ENCODE measurements around the gene POC1A. TPM values are rescaled to one million over a fixed set of nuclear protein-coding genes. Genes with fewer than 3 reads are reported as not detected.

The POC1A gene
- total RNA-seq, 2 donors from 2014 or later: 14.9 to 35.3 TPM

DNA sequence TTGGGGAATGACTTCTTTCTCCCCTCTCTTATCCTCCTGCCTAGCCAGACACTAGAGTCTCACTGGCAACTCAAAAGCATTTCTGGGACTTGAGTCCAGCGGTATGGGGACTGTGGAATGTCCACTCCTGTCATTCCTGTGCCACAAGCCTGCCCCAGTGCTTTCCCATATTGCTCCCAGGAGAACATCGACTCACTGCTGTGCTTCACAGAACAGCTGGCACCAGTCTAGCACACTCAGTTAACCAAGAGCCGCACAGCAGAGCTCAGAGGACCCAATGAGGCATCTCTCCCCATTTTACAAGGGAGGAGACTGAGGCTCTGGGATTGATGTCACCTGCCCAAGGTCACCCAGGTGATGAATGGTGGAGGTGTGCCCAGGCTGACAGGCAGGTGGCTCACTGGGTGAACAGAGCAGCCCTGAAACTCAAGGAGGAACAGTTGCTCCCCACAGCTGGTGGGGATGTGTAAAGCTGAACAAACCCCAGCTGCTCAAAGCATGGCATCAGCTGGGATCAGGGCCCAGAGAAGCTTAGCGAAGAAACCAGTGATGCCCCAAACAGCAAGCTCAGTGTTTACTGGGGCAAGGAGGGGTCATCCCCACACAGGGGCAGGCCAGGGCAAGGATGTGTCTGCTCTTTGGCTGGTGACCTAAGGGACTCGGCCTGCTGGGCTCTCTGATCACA, 62.5 kb downstream of the POC1A start:
- ATAC-seq: no peak
- peak; percentile 34 for DNase-seq (ENCODE audit: low spot score)
- Mint-ChIP-seq H3K36me3 (no peaks in the 10 kb centered on the region), H3K27ac (no peak overlapping the region), H3K27me3 (no peaks in the 10 kb centered on the region), H3K9me3 (no peaks in the 10 kb centered on the region), H3K4me1 (ENCODE audit: low read depth in 2 of 2) (peaks cover 12 to 21% of the 10 kb centered on the region in 2 donors), H3K4me3 (no peak overlapping the region)

DNA sequence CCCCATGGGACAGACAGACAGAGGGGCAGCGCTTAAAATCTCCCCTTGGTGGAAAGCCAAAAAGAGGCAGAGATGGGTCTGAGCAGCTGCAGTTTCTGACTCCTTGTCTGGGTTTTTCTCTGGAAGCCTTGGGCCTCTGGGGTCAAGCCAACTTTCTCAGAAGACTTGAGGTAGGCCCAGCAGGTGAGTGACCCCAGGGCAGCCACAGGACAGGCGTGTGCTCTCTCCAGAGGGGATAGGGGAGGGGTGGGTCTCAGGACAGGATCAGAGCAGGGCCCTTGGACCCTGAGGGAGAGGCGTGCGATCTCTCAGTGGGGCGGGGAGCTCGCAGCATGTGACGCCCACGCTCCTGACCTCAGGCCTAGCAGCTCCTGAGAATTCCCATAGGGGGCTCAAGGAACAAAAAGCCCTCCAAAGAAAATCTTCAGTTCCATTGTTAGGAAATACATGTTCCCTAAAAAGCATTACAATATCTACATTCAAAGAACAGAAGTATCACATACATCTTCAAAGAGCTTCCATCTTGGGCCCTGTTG, 63.2 kb downstream of the POC1A start:
- H3K36me3 Mint-ChIP-seq: no peaks in the 10 kb centered on the region
- H3K9me3 Mint-ChIP-seq: no peaks in the 10 kb centered on the region
- no peaks in the 10 kb centered on the region for H3K27me3 Mint-ChIP-seq
- no peak for DNase-seq (ENCODE audit: low spot score)
- no peak for ATAC-seq
- H3K4me3 Mint-ChIP-seq: no peak overlapping the region
- no peak overlapping the region for H3K27ac Mint-ChIP-seq
- H3K4me1 Mint-ChIP-seq (ENCODE audit: low read depth in 2 of 2): peaks cover 20 to 28% of the 10 kb centered on the region in 2 donors

DNA sequence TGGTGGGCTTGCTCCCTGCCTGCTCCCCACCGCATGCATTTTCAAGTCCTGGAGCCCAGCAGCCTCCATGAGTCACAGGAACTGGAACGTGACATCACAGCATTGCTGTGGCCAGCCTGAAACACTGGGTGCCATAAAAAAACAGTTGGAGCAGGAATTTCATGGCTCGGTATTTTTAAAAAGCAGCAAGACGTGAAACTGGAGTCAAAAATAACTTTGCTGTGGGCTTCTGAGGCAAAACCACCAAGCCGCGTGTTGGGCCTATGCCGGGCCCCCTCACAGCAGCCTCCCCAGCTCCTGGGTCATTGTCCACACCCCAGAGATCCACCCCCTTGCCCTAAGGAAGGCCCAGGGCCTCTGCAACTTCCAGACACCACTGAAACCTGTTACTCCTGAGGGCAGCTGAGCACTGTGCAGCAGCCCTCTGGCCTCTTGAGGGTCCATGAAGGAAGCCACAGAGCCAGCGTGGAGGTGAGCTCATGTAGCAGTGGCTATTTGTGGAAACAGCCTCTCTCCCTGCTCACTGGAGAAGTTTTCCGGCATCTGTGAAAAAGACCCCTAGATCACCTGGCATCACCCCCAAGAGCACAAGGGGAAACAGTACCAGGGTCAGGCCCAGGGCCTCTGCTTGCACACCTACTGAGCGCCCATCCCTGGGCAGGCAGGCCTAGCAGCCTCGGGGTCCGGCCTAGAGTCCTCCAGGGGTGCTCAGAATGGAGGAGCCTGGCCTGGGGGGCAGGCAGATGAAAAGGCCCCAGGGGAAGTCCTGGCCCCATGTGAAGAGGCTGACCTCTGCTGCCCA, 63.9 kb downstream of the POC1A start:
- H3K4me3 Mint-ChIP-seq: no peak overlapping the region
- peaks cover 26 to 29% of the 10 kb centered on the region in 2 donors for H3K4me1 Mint-ChIP-seq (ENCODE audit: low read depth in 2 of 2)
- no peaks in the 10 kb centered on the region for H3K9me3 Mint-ChIP-seq
- no peaks in the 10 kb centered on the region for H3K36me3 Mint-ChIP-seq
- H3K27me3 Mint-ChIP-seq: no peaks in the 10 kb centered on the region
- DNase-seq (ENCODE audit: low spot score): peak; percentile 26
- no peak overlapping the region for H3K27ac Mint-ChIP-seq
- ATAC-seq: no peak

DNA sequence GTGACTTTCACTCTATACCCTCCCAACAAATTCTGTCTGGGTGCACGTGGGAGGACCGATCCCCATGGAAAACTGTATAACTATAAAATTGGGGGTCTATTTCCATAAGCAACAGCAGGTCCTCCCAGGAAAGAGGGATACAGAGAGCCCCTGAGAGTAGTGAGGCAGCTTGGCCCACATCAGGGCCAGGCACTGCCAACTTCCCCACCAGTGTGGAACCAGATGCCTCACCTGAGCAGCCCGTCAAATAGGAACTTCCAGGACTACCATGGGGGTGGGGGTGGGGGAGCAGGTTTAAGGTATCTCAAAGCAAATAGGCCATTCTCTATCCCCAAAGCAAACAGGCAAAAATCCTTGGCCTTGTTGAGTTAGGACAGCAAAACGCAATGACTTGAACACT, 64.5 kb downstream of the POC1A start:
- H3K9me3 Mint-ChIP-seq: no peaks in the 10 kb centered on the region
- ATAC-seq: no peak
- no peak overlapping the region for H3K27ac Mint-ChIP-seq
- H3K4me1 Mint-ChIP-seq (ENCODE audit: low read depth in 2 of 2): peaks cover 26 to 32% of the 10 kb centered on the region in 2 donors
- H3K36me3 Mint-ChIP-seq: no peaks in the 10 kb centered on the region
- no peaks in the 10 kb centered on the region for H3K27me3 Mint-ChIP-seq
- H3K4me3 Mint-ChIP-seq: no peak overlapping the region
- DNase-seq (ENCODE audit: low spot score): peak; percentile 5

DNA sequence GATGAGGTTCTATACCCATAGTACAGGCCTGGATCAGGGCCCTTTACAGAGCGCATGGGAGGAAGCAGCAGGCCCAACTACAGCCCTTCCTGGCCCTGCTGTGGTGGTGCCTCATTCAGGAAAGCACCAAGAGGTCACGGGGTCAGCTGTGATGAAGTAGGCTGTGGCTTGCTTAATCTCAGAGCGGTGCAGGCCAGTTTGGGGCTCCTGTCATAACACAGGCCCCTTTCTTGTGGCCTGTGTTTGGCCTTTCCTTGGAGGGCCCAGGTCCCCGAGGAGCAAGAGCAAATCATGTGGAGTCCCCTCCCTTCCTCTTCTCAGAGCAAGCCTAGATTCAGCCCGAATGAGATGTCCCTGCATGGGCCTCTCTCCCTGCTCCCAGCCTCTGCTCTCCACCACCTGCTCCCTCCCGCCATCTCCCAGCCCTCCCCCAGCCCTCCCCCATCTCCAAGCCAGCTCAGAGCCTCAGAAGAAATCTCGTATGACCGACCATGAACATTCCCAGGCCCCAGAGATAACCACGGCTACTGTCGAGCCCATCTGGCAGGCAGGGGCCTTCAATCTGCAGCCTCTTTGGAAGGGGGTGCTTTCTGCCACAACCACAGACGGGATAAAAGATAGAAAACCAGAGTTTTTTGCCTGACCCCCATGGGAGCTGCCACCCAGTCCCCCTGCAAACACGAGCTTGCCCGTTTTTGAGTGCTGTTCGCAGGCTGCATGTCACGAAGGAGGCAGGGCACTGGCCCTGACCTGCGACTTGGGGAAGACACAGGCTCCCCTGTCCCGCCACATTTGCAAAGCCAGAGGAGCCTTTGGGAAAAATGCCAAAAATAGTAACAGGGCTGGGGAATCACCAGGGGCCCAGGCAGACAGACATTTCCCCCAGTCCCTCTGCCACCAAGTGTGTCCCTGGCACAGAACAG, 65.5 kb downstream of the POC1A start:
- peak; percentile 34 to 66 for ATAC-seq
- Mint-ChIP-seq H3K27me3 (no peaks in the 10 kb centered on the region), H3K9me3 (no peaks in the 10 kb centered on the region)

DNA sequence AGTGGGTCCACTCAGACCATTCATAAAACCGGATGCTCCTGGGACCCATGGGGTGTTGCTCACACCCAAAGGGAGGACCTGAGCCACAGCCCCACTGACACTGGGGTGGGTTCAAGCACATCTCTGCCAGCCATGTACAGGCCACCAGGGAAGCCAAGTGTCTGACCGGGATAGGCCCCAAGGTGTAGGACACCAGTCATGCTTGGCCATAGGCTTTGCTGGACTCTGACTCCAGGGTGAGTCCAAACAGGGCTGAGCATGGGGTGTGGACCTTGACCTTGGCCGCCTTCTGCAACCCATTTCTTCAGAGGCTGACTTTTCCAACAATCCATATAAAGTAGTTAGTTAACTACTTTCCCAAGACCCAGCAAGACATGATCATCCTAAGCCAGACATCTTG, 66.5 kb downstream of the POC1A start:
- Mint-ChIP-seq H3K27me3 (no peaks in the 10 kb centered on the region), H3K4me1 (ENCODE audit: low read depth in 2 of 2) (peaks cover 26 to 33% of the 10 kb centered on the region in 2 donors), H3K36me3 (no peaks in the 10 kb centered on the region), H3K4me3 (peak overlapping the region; percentile 42), H3K9me3 (no peaks in the 10 kb centered on the region), H3K27ac (peak overlapping the region; percentile 75 to 92)
- DNase-seq (ENCODE audit: low spot score): peak; percentile 50
- no peak for ATAC-seq

More for the DNA sequence above, 65.5 kb downstream of the POC1A start:
- Mint-ChIP-seq H3K4me1 (ENCODE audit: low read depth in 2 of 2) (peaks cover 26 to 33% of the 10 kb centered on the region in 2 donors), H3K27ac (peak overlapping the region in 1 of 2 donors; percentile 92), H3K4me3 (no peak overlapping the region), H3K36me3 (no peaks in the 10 kb centered on the region)
- DNase-seq (ENCODE audit: low spot score): peak; percentile 57

DNA sequence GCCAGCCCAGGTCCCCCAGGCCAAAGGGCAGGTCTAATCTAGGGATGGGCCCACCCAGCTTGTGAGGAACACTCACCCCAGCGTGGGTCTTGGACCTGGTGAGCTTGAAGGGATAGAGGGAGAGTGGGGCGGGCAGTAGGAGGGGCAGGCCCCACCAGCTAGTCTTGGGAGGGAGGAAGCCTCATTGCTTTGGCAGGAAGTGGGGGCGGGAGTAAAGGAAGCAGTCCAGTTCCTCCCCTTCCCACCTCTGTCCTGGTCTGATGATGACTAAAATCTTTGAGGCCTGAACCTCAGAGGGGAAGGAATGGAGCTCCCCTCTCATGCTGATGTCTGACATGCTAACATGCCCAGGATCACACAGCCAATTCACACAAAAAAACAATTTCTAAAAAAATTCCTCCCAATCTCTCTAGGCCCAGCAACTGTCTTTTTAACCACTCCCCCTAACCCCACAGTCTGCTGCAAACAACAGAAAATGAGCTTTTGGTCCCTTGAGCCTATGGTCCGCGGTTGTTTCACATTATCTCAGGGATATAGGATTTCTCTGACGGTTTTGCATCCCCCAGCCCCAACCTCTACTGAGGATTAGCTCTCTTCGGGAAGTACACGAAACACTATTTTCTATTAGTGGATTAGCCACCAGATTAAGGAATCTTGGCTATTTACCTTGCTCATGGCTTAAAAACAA, 67.1 kb downstream of the POC1A start:
- Mint-ChIP-seq H3K9me3 (no peaks in the 10 kb centered on the region), H3K4me1 (ENCODE audit: low read depth in 2 of 2) (peaks cover 26 to 33% of the 10 kb centered on the region in 2 donors), H3K4me3 (peak overlapping the region; percentile 42), H3K27ac (peak overlapping the region; percentile 75 to 92), H3K36me3 (no peaks in the 10 kb centered on the region), H3K27me3 (no peaks in the 10 kb centered on the region)
- DNase-seq (ENCODE audit: low spot score) (peak; percentile 69), ATAC-seq (peak; percentile 52 to 55)

DNA sequence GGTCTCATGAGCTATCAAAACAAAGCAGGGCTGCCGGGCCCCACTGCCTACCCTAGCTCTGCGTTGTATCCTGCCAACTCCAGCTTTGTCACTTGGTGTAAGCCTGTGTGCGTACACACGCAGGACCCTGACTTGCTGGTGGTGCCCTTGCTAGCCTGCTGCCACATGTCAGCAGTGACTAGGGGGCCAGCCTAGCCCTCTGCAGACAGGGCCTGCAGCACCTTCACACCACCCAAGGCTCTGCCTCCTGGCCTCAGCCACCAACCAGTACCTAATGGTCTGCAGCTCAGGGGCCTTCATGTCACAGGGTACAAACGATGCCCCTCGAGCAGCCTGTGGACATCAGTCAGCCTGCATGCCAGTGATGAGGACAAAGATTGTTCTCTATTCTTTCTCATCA, 67.8 kb downstream of the POC1A start:
- Mint-ChIP-seq H3K4me1 (ENCODE audit: low read depth in 2 of 2) (peaks cover 26 to 35% of the 10 kb centered on the region in 2 donors), H3K4me3 (peak overlapping the region; percentile 42), H3K27me3 (no peaks in the 10 kb centered on the region), H3K36me3 (no peaks in the 10 kb centered on the region), H3K27ac (peak overlapping the region; percentile 75 to 92), H3K9me3 (no peaks in the 10 kb centered on the region)
- ATAC-seq (peak in 1 of 2 donors; percentile 24), DNase-seq (ENCODE audit: low spot score) (peak; percentile 13)

DNA sequence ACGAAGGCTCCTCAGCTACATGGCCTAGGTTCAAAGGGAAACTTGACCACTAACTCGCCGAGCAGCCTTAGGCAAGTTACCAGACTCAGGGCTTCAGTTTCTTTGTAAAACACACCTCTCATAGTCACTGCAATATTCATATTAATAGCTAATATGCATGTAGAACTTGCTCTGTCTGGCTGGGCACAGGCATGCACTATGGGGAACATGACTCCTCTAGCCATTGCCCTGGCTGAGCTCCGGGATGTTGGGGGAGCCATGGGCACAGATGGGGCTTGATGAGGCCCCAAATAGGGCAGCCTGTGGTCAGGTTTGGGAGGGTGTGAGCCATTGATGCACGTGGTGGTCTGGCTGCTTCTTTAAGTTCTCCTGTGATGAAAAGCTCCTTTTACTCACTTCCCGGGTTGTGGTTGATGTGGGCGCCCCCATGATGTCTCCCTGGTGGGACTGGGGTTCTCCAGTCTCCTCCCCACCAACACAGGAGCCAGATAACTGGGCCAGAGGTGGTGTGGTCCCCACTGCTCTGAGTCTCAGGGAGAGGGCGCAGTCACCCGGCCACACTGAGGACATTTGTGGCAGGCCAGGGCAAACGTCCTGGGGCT, 68.4 kb downstream of the POC1A start:
- no peaks in the 10 kb centered on the region for H3K36me3 Mint-ChIP-seq
- H3K9me3 Mint-ChIP-seq: no peaks in the 10 kb centered on the region
- ATAC-seq (peak; percentile 67 to 76), DNase-seq (ENCODE audit: low spot score) (peak; percentile 72)
- peak overlapping the region; percentile 42 for H3K4me3 Mint-ChIP-seq
- H3K27me3 Mint-ChIP-seq: no peaks in the 10 kb centered on the region
- H3K27ac Mint-ChIP-seq: peak overlapping the region; percentile 75 to 92
- peaks cover 26 to 37% of the 10 kb centered on the region in 2 donors for H3K4me1 Mint-ChIP-seq (ENCODE audit: low read depth in 2 of 2)

DNA sequence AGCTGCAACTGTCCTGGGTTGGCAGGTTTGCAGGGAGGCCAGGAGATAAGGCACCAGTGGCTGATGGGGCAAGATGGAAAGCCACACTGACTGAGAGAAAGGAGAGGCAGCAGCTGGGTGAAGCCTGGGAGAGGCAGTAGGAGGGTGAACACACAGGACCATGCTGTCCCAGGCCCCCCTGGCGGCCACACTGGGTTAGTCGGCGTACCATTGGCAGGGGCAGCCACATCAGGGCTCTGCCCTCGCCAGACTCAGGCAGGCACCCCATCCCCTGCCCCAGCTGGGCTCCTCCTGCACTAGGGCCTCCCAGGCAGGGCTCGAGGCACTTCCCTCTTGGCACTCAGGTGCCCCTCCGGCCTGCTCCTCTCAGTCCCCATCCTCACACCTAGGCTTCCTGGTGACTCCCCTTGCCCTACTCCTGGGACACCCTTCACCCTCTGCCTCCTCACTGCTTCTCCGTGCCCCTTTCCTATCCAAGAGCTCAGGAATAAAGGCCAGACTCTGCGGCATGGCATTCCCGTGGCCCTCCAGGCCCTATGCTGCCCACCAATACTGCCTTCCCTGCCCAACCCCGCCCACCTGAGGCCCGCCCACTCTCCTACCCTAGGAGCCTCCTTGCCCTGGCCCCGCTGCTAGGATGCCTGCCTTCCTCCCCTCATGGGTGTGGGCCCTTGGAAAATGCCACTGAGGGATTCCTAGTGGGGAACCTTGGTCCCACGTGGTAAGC, 69.1 kb downstream of the POC1A start:
- DNase-seq (ENCODE audit: low spot score) (peak; percentile 50), ATAC-seq (no peak)
- Mint-ChIP-seq H3K27me3 (no peaks in the 10 kb centered on the region), H3K36me3 (no peaks in the 10 kb centered on the region), H3K4me3 (no peak overlapping the region), H3K9me3 (no peaks in the 10 kb centered on the region), H3K4me1 (ENCODE audit: low read depth in 2 of 2) (peaks cover 26 to 37% of the 10 kb centered on the region in 2 donors), H3K27ac (peak overlapping the region; percentile 75 to 92)

DNA sequence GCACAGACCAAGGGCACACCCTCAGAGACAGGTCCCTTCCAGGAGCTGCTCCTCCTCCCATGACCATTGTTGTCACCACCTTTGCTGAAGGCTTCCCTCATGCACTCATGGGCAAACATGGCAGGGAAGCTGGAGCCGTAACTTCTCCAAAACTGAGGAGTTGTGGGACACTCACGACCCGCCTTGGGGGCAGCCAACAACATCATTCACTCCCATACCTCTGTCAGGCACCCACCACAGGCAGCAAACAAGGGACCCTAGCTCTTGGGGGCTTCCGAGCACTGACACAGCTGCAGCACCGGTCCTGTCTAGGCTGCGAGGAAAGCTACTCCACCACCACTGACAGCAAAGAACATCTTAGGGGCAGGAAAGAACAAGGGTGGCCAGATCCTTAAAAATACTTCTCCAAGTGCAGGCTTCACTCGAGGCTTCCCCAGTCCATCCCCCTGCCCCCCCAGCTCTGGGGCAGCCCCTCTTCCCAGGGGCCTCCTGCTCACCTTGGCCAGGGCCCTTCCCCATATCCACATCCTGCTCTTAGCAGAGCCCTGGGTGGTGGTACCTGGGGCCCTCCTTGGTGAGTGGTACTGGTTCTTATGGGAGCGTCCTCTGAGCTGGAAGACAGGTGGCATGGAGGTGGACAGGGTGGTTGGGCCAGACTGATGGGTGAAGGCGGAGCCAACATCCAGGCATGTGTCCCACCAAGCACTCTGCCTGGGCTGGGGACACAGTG, 69.8 kb downstream of the POC1A start:
- Mint-ChIP-seq H3K4me3 (no peak overlapping the region), H3K27me3 (no peaks in the 10 kb centered on the region), H3K9me3 (no peaks in the 10 kb centered on the region), H3K36me3 (no peaks in the 10 kb centered on the region), H3K4me1 (ENCODE audit: low read depth in 2 of 2) (peaks cover 26 to 37% of the 10 kb centered on the region in 2 donors), H3K27ac (no peak overlapping the region)
- ATAC-seq: no peak
- DNase-seq (ENCODE audit: low spot score): peak; percentile 44
